Renal cortex interstitium (tissue), 11 donors: Measurements from ENCODE around the gene ZDHHC11. TPM values are rescaled to one million over a fixed set of nuclear protein-coding genes. Genes with fewer than 3 reads are reported as not detected.
"Not testable (repeated sequence)": the region's sequence is repeated elsewhere in the genome, so short reads cannot be mapped to it uniquely, and the experiment has no call there.

Experiments used
- DNase-seq, 11 donors: peaks; one replicate each; pipeline ENCODE4 v3.0.0-alpha.2; 2013; ENCODE audit warnings: low read depth in 9 of 11, low spot score in 4 of 11; ENCODE audit errors: extremely low read depth in 1 of 11
- polyA plus RNA-seq, 3 donors: library from polyadenylated mRNA; unstranded; fragments of 120-200 nt; gene quantifications; one replicate each; pipeline ENCODE4 v1.2.1, GENCODE V29; 2013; ENCODE audit not compliant: insufficient read length in 3 of 3

ZDHHC11 gene
- polyA plus RNA-seq, 3 donors: 4.8 to 11.8 (median 10.1) TPM

- DNase-seq: not testable (repeated sequence)
These were observed 63.4 kb downstream of the ZDHHC11 start for GRCh38 chr5:787224-787856.

- not testable (repeated sequence) for DNase-seq
These were observed 65.5 kb downstream of the ZDHHC11 start for GRCh38 chr5:785181-785705.

DNA sequence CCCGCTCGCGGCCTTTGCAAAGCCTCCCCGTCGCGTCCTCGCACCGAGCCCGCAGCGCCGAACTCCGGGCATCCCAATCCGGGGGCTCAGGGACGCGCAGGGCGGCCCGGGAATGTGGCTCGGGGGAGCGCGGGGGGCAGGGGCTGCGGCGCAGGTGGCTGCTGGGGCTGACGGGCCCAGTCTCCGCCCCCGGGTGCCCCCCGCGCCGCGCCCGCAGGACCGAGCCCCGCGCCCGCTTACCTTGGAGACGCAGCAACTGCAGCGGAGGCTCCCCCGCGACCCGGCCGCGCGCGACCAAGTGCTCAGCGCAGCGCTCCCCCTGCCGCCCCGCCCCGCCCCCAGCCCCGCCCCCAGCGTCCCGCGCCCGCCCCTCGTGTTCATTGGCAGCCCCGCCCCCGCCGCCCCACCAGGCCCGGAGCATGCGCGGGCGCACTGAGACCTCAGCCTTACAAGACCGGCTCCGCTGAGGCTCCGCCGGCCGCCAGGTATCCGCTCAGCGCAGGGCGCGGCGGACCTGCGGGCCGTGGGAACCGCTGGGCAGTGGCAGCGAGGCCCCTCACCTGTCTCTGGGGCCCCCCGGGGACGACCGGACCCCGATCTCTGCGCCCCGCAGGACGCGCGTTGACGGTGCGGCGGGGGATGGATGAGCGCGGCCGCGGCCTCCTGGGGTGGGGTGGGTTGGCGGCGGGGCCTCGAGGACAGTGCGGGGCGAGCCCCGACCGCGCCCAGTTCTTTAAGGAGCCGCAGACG is 66.2 kb downstream of the ZDHHC11 start, which contains the start of gene ZDHHC11B:
ZDHHC11B (minus strand) TSS at position 302 of the 750 bp plus-strand sequence. CDS start 17,810 bp downstream, outside the sequence.
- DNase-seq: peak in 8 of 11 donors; percentile 37 to 87 (median 60)

DNA sequence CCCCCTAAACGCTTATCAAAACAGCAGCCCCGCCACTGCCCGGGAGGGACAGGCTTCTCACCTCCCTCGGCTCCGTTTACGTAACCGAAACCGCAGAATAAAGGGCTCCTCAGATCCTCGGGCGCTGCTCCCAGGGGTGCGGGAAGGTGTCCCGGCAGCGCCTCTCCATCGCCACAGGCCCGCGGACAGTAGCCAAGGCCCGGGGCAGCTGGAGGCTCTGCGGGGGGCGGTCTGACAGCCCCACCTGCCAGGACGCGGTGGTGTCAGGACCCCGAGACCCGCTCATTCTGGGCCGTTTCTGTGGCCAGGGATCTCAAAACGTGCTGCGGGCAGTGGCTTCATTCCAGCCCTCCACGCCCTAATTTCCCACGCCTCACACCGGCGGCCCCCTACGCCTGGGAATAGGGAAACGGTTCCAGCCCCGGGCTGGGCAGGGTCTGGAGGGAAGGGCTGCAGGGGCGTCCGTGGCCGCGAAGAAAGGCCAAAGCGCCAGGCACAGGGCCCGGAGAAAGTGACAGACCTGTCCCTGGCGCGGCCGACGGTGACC is 66.8 kb downstream of the ZDHHC11 start:
- not testable (repeated sequence) for DNase-seq

GRCh38 chr5:783049-783802 is 67.6 kb downstream of the ZDHHC11 start:
- DNase-seq: not testable (repeated sequence)

- not testable (repeated sequence) for DNase-seq
These were observed 68.4 kb downstream of the ZDHHC11 start for GRCh38 chr5:782356-782755.

- not testable (repeated sequence) for DNase-seq
These were observed 70.2 kb downstream of the ZDHHC11 start for GRCh38 chr5:780571-780970.

- not testable (repeated sequence) for DNase-seq
These were observed 71.8 kb downstream of the ZDHHC11 start for GRCh38 chr5:778967-779366.

DNA sequence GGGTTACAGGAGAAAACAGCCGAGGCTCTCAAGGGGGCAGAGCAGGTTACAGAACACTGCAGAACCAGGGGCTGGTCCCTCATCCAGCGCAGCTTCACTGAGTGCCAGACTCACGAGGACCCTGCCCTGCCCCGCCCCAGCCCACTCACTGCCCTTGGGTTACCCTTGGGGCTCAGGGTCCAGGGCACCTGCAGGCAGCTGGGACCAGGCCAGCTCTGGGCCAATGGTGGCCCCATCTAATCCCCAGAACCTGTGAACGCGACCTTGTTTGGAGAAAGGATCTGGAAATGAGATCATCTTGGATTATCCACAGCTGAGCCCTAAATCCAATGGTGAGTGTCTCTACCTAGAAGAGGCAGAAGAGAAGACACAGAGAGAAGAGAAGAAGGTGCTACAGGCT is 72.4 kb downstream of the ZDHHC11 start:
- DNase-seq: not testable (repeated sequence)

DNA sequence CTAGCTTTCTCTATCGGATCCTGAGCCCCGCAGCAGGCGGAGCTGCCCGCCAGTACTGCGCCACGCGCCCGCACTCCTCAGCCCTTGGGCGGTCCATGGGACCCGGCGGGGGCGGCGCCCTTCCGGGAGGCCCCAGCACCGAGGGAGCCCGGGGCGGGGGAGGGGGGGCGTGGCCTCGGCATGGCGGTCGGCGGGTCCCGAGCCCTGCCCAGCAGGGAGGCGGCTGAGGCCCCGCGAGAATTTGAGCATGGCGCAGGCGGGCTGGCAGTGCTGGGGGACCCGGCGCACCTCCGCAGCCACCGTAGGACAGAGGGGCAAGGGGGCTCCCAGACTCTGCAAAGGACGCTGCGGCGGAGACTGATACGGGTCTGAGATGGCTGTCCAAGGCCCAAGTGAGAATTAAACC is 73.0 kb downstream of the ZDHHC11 start:
- no peak for DNase-seq

GRCh38 chr5:776862-777711 is 73.7 kb downstream of the ZDHHC11 start:
- no peak for DNase-seq

GRCh38 chr5:775961-776861 is 74.6 kb downstream of the ZDHHC11 start:
- no peak for DNase-seq

- DNase-seq: not testable (repeated sequence)
These were observed 75.2 kb downstream of the ZDHHC11 start for GRCh38 chr5:775595-775960.

GRCh38 chr5:774854-775505 is 75.8 kb downstream of the ZDHHC11 start:
- DNase-seq: not testable (repeated sequence)

DNA sequence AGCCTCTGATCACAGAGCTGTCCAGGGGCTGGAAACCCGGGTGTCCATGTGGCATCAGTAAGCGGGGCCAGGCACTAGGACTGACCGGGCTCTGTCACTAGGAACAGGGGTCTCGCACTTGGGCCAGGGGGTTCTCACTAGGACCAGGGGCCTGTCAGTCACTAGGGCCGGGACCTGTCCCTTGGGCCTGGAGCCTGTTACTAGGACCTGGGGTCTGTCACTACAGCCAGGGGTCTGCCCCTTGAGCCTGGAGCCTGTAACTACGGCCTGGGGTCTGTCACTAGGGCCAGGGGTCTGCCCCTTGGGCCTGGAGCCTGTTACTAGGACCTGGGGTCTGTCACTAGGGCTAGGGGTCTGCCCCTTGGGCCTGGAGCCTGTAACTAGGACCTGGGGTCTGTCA is 76.5 kb downstream of the ZDHHC11 start:
- not testable (repeated sequence) for DNase-seq

DNA sequence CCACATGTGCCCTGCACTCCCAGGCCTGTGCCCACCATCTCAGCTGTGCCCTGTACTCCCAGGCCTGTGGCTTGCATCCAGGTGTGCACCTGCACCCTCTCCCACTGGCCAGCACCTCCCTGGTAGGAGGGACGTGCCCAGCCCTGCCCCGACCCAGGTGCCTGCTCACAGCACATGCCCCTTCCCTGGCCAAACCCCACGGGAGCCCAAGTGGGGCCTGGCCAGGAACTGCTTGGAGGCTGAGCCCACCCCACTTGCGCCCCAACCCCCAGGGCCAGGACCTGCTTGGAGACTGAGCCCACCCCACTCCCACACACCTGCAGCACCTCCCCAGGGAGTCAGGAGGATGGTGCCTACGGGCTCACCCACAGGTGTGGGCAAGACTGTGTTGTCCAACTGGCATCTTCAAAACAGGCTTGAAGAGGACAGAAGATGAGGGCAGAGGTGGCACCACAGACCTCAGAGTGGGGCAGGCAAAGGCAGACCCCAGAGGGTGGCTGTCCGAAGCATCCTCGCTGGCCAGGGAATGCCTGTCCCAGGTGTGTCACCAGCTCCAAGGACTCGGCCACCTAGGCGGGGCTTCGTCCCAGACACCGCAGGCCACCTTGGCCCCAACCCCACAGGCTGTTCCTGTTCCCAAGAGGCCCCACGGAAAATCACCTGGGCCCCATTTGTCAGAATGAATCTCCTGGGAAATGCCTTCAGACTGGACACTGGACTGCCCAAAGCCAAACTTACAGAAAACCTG is 77.1 kb downstream of the ZDHHC11 start:
- DNase-seq: no peak
